RCC 7860 (cell line): ENCODE results near the gene MINAR1.
A peak's percentile ranks its signal among the peaks of the same experiment; 100 is the strongest.

Experiments used
- DNase-seq: peaks from one replicate; pipeline ENCODE4 v3.0.0-alpha.2; 2015; ENCODE audit warnings: low spot score
- FAIRE-seq: peaks from 2 replicates; lab custom pipeline; 2012; peaks lifted over from hg19 to GRCh38; lab: Jason Lieb, UNC

The MINAR1 gene

DNA sequence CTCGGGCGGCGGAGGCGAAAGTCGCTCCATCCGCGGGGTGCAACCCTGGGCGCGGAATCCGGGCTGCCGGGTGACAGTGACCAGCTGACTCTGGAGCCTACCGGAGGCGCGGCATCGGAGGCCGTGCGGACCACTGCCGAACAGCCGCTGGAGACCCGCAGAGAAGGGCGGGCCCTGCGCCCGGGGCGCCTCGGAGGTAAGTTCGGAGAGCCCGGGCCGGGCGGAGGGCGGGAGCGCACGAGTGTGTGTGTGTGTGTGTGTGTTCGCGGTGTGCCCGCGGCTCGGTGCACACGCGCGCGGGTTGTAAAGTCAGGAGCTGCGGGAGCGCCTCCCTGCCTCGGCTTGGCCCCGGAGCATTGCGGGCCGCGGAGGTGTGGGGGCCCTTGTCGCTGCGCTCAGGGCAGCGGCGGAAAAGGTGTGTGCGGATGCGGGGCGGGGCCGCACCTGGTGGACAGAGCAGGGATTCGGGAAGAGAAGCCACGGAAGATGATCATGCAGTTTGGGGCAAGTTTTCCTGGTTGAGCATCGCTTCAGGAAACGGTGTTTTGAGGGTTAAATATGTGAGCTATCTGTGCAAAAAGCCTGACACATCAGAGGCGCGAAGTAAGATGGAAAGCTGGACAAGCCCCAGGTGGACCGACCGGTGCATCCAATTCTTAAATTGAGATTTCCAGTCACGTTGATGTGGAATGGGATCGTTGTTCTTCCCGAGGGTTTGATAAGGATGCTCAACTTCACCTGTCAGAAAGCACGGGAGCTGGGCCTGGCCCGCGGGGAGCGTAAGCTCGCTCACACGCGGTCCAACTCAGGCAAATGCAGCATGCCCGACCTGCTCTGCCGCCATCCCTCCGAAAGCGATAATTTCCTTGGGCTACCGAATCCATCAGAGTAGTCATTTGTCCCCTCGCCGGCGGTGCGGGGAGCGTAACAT, 474 bp downstream of the MINAR1 start:
- FAIRE-seq (no peak), DNase-seq (no peak)

DNA sequence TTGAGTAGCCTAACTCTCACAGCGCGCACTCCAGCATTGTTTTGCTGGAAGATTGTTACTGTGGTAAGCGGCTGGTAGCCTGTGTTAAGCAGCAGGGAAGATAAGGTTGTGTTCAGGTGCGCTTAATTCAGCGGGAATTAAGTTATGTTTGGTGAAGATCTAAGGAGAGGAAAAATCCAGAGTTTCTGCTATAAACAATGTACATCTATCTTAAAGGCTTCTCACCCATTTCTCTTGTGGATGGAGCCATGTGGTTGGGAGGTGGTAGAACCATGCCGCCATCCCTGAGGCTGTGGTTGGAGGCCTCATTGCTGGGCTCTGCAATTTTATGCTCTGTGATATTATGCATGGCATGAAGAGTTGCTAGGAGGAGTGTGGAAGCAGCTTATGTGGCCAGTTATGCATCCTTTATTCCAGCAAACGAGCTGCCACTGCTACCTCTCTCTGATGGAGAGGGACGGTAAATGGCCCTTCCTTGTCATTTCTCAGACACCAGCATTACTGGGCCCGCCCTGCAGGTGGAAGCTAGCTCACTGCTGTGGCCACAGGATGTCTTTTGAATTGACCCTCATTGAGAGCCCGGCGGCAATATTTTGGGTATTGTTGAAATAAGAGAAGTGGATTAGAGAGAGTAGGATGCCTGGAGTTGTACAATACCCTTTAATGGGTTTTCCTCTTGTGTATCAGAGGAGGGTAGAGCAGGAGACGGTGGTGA, 1.3 kb downstream of the MINAR1 start:
- no peak for DNase-seq

DNA sequence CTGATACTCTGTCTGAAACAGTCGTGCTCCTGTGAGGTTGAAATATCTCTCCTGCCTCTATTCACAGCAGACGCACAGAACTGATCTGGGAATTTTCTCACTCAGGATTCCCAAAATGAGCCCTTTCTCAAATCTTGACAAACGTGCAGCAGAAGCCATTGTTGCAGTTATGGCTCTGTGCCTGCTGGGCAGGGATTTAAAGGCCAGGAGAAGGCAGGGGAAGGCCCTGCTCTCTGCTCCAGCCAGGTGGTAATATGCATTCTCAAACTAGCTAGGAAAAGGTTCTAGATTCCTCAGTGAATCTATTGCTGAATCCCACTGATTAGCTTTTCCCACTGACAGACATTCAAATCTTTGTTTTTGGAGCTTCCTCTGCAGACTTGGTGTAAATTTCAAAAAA, 2.2 kb downstream of the MINAR1 start:
- no peak for FAIRE-seq

More for the DNA sequence above, 1.3 kb downstream of the MINAR1 start:
- no peak for FAIRE-seq

DNA sequence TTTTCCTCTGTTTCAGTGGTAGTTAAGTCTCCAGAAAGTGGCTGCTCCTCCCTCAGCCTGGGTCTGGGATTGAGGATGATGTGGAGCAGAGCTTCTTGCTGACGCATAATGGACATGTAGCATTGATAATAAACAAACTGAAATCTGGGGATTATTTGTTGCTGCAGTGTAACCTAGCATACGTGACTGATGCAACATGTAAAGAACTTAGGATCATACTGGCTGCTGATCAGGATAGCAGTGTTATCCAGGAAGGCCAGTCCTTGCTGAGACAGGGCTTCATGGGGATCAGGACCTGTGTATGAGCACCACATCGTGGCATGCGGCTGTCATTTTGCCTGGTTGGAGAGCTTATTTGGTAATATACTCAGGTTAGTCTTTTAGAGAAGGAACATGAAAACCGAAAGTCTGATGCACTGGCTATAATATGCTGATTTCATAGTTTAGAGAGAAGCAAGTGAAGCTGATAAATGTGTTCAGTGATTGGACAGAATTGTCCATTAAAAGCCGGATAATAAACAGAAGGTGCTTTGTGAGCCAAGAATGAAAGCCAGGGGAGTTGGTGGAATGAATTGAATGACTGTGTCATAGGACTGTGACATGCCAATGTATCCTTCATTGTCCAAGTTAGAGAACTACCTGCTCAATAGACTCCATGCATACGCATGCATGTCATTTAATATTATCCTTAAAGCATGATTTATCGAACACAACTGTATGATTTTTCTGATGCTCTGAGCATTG, 4.1 kb downstream of the MINAR1 start:
- FAIRE-seq, result no peak
- DNase-seq, result no peak

More for the DNA sequence above, 2.2 kb downstream of the MINAR1 start:
- no peak for DNase-seq

DNA sequence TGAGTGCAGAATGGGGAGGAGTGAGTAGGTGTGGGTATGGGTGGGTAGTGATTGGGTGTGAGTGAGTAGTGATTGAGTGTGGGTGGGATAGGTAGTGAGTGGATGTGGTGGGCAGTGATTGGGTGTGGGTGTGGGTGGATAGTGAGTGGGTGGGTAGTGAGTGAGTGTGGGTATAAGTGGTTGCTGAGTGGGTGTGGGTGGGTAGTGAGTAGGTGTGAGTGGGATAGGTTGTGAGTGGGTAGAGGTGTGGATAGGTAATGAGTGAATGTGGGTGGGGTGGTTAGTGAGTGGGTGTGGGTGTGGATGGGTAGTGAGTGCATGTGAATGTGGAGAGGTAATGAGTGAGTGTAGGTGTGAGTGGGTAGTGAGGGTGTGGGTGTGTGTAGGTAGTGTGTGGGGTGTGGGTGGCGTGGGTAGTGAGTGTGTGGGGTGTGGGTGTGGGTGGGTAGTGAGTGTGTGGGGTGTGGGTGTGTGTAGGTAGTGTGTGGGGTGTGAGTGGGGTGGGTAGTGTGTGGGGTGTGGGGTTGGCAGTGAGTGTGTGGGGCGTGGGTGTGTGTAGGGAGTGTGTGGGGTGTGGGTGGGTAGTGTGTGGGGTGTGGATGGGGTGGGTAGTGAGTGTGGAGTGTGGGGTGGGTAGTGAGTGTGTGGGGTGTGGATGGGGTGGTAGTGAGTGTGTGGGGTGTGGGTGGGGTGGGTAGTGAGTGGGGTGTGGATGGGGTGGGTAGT, 5.3 kb downstream of the MINAR1 start:
- no peak for FAIRE-seq
- no peak for DNase-seq

DNA sequence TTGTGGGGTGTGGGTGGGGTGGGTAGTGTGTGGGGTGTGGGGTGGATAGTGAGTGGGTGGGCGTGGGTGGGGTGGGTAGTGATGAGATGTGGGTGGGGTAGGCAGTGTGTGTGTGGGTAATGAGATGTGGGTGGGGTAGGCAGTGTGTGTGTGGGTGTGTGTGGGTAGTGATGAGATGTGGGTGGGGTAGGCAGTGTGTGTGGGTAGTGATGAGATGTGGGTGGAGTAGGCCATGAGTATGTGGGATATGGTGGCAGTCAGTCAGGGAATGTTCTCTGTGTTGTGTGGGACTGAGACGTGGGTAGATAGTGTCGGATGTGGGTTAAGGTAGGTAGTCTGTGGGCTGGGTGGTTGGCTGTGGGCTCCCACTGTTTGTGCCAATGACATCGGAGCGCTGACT, 7.1 kb downstream of the MINAR1 start:
- no peak for FAIRE-seq
- no peak for DNase-seq

DNA sequence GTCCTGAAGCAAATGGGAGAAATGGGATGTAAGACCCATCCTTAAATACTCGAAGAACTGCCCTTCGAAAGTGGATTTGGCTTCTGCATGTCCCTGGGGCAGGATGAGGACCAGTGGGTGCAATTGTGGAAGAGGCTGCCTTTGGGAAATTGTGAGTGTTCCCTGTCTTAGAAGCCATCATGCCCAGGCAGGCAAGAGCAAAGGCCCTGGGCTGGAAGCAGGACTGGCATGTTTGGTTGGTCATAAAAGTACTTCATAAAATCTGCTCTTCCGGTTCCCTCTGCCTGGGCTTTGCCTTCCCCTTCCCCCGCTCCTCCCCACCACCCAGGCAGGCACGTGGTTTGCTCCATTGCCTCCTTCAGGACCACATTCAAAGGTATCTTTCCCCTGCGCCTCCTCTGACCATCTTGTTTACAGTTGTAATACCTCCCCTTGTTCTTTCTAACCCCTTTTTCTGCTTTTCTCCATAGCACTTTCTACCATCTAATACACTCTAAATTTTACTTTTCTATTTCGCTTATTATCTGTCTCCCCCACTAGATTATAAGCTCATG, 8.3 kb downstream of the MINAR1 start:
- DNase-seq, result no peak

DNA sequence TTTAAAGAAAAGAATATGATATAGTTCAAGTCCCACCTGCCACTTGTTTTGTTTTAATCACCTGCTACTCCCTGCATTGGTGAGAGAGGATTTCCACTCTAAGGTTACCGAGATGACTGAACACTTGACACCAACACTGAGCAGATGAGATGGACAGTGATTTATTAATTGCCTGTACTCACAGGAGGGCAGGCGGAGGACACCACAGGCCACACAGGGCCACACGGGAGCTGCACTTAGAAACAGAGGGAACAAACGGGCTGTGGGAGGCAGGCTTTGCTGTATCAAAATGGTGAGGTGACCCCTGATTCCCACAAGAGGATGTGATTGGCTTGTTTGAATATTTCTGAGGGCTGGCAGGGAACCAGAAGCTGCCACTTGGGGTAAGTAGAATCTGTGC, 10.8 kb downstream of the MINAR1 start:
- DNase-seq, result no peak

More for the DNA sequence above, 8.3 kb downstream of the MINAR1 start:
- FAIRE-seq, result no peak

DNA sequence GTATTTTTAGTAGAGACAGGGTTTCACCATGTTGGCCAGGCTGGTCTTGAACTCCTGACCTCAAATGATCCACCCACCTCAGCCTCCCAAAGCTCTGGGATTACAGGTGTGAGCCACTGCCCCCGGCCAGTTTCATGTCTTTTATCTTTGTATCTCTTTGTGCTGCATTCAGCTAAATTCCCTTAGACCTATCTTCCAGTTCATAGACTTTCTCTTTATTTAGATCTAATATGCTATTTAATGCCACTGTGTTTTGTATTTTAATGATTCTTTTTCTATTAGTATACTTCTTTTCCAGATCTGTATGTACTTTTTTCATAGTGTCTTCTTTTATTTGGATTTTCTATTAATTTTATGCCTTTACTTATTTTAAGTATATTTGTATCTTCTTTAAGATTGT, 14.9 kb downstream of the MINAR1 start:
- FAIRE-seq, result no peak
- DNase-seq, result no peak

More for the DNA sequence above, 10.8 kb downstream of the MINAR1 start:
- FAIRE-seq, result no peak

DNA sequence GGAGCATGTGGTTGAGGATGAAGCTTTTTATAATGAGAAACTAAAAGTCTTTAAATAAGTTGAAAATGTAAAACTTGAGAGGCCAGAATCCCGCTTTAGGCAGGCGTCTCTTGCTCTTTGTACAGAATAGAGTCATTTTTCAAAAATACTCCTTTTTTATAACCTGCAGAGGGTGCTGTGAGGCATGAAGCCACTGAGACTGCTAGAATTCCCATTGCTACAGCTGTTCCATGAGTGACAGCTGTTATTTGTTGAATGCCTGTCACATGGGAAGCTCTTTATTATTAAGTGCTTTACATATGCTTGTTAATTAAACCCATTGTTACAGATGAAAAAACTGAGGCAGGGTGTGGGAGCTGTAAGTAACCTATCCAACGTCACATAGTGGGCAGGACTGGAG, 18.5 kb downstream of the MINAR1 start:
- no peak for FAIRE-seq
- DNase-seq, result no peak

DNA sequence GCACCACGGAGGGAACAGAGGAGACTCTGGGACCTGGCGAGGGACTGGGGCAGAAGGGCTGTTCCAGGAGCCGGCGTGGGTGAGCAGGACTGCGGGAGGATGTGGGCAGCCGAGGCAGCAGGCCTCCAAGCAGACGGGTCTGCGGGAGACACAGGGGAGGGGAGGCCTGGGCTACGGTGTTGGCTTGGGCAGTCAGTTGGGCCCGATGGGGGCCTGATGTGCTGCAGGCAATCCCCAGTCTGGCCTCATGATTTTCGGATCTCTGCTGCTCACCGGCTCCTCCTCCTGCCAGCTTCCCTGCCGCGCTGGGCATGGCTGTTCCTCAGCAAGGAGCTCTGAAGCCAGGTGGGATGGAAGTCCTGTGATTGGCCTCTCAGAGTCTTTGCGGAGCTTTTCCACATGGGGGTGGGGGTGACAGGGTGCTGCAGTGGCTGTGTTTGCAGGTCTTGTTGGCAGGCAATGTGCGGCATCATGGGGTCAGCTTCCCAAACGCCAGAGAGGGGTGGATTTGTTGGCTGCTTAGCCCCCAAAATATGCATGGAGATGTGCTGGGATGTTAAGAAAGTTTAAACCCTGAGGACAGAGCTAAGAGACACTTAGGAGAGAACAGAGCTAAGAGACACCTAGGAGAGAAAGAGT, 19.3 kb downstream of the MINAR1 start:
- no peak for DNase-seq
- no peak for FAIRE-seq

DNA sequence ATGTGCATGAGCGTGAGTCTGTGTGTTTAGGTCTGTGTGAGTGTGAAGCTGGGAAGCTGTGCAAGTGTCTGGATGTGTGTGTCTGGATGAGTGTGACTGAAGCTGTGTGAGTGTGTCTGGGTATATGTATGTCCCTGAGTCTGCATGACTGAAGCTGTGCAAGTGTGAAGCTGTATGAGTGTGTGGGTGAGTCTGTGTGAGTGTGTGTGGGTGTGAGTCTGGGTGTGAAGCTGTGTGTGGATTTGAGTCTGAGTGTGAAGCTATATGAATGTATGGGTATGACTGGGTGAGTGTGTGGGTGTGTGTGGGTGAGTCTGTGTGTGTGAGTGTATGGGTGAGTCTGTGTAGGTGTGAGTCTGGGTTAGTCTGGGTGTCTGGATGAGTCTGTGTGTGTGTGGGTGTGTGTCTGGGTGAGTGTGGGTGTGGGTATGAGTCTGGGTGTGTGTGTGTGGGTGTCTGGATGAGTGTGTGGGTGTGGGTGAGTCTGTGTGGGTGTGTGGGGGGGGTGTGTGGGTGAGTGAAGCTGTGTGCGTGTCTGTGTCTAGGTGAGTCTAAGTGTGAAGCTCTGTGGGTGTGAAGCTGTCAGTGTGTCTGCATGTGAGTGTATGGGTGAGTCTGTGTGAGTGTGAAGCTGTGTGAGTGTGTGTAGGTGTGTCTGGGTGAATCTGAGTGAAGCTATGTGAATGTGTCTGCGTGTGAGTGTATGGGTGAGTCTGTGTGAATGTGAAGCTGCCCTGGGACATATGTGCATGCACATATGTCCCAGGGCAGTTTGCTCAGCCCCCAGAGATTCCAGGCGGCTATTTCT, 20.3 kb downstream of the MINAR1 start:
- FAIRE-seq, result no peak
- DNase-seq, result no peak

DNA sequence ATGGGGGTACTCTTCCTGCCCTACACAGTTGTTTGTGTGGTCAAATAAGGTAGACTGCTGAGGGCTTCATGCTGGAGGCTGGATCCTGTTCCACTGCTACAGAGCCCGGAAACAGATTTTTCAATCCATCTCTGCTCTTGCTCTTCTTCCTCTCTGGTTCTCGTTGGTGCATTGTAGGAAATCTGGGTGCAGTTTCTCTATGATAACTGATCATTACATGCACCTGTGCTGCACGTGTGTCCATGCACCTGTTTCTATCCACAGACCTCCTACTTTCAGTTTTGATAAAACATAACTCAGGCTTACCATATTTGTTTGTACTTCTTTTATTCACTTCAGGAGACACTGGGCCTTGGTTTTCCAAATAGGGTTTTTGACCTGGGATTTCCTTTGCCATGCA, 21.3 kb downstream of the MINAR1 start:
- DNase-seq, result no peak
- FAIRE-seq, result no peak

DNA sequence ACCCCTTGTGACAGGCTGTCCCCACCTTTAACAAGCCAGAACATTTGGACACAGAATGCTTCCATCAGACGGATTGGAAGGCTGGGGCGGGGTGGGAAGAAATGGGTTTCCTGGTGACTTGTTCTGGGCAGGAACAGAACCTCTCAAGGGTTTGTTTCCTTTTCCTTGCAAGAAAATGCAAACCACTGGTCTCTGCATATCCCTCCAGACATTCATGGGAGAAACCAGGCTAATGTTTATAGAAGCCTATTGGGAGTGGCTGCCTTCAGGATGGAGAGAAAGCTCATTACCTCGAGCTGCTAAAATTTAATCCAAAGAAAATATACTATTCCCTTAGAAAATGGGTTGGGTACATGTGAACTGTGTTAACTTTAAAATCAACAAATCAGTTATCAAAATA, 21.9 kb downstream of the MINAR1 start:
- DNase-seq (no peak), FAIRE-seq (no peak)

DNA sequence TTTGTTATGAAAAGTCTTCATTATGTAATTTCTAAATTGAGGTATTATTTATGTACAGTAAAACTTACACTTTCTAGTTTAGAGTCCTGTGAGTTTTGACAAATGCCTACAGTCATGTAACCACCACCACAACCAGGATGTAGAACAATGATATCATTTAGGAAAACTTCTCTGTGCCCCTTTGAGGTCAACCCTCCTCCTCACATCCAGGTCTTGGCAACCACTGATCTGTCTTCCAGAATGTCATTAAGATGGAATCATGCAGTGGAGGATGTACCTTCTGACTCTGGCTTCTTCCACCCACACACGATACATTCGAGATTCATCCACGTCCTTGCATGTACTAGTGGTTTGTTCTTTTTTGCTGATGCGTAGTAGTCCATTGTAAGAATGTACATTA, 23.2 kb downstream of the MINAR1 start:
- DNase-seq (peak; percentile 25), FAIRE-seq (no peak)

DNA sequence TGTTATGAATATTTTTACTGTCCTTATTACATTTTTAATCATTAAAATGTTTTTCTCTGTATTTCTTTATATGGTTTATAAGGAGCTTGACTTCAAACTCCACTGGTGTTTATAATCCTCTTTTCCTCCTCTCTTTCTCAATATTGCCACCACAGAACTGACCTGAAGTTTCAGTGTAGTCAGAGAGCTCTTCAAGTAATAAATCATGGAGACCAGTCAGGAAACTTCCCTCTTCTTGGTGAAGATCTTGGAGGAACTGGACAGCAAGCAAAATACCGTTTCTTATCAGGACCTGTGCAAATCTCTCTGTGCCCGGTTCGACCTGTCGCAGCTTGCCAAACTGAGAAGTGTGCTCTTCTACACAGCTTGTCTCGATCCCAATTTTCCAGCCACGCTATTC, 23.8 kb downstream of the MINAR1 start:
- DNase-seq (no peak), FAIRE-seq (no peak)

DNA sequence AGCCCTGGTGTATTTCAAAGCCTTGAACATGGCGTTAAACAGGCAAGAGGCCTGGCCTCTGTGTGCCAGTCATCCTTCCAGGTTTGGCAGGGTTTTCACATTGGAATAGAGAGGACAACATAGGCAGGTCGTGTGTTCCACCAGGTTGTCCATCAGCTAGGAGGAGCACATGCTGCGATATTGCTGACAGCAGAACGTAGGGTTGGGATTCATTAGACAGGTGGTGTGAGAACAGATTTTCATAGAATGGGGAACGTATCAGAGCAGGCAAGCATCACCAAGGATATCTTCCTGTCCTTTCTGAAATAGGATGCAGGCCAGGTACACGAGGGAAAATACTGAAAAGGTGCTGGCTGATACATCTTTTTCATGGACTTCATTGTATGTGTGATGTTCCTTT, 26.4 kb downstream of the MINAR1 start:
- DNase-seq (no peak), FAIRE-seq (no peak)

DNA sequence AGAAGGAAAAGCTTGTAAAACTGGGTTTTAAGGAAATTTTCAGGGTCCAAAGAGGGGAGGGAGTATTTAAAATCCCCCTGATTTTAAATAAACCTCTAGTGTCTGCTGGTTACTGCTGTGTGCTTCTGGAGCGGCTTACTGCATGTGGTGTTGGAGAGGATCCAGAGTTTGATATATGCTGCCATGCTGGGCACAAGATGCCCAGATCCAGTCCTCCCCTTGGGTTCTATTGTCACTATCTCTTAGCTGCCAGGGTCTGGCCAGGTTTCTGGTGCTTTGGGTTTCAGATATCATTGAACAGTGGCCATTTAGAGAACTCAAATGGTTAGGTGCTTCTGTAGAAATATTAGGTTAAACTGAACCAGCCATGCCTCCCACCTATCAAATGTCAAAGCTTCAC, 27.5 kb downstream of the MINAR1 start:
- no peak for FAIRE-seq
- no peak for DNase-seq
